Brain microvascular endothelial cell (primary cell): Measurements from ENCODE around the gene CC2D1A.
"Not testable (repeated sequence)": the region's sequence is repeated elsewhere in the genome, so short reads cannot be mapped to it uniquely, and the experiment has no call there.

ENCODE experiments used
- DNase-seq: peaks from one replicate; pipeline ENCODE4 v3.0.0-alpha.2; 2020
- H3K27ac ChIP-seq: fragments of 250-450 bp; sonication (Bioruptor Pico); 2 replicates; pipeline ENCODE4 v1.5.1; 2020; ENCODE audit warnings: mild to moderate bottlenecking, moderate library complexity
- H3K27me3 ChIP-seq: fragments of 250-450 bp; sonication (Bioruptor Pico); replicated peaks from 2 replicates; pipeline ENCODE4 v1.5.1; 2020; ENCODE audit warnings: mild to moderate bottlenecking
- H3K36me3 ChIP-seq: fragments of 250-450 bp; sonication (Bioruptor Pico); replicated peaks from 2 replicates; pipeline ENCODE4 v1.5.1; 2020; ENCODE audit warnings: mild to moderate bottlenecking
- H3K4me3 ChIP-seq: 2 replicates; pipeline ENCODE4 v1.5.1; 2011; ENCODE audit warnings: low read depth, mild to moderate bottlenecking, control low read depth, low read length, moderate library complexity
- in situ Hi-C: cut with HindIII; loops from 2 replicates; pipeline ENCODE4 v1.10.0; 2017; ENCODE audit warnings: low sequenced_read_pairs, low pct_ligation_motif_present
- TF ChIP-seq, protein P1 (sequence below): IDR thresholded peaks from 2 replicates; pipeline ENCODE4 v1.5.1; 2011; ENCODE audit warnings: low read depth, mild to moderate bottlenecking, moderate library complexity, low read length, control low read depth, inconsistent platforms; ENCODE audit errors: missing control alignments

Gene CC2D1A

DNA sequence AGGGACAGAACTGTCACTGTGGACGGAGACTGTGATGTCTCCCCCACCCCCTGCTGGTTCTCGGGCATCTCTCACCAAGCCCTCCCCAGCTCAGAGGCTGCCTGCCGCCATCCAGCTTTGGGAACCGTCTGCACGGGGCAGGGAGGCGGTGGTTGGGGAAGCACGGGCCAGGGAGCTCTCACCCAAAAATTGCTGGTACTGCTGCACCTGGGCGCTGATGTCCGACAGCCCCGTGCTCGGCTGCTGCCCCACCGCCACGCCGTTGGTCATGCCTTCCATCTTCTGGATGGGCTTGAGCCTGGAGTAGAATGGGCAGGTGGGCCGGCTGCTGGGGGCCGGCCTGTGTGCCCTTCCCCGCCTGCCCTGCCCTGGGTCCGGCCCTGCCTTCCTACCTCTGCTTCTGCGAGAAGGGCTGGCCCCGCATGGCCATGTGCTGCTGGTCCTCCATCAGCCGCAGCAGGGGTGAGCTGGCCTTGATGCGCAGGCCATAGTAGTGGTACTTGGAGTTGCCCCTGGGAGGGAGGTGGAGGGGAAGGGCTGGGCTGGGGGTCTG is 62.5 kb downstream of the CC2D1A start:
- no peak for DNase-seq
- Histone ChIP-seq H3K36me3 (peaks cover 31% of the 10 kb centered on the region), H3K27ac (no peak overlapping the region), H3K27me3 (no peaks in the 10 kb centered on the region), H3K4me3 (no peak overlapping the region)
- TF ChIP-seq, protein P1, sequence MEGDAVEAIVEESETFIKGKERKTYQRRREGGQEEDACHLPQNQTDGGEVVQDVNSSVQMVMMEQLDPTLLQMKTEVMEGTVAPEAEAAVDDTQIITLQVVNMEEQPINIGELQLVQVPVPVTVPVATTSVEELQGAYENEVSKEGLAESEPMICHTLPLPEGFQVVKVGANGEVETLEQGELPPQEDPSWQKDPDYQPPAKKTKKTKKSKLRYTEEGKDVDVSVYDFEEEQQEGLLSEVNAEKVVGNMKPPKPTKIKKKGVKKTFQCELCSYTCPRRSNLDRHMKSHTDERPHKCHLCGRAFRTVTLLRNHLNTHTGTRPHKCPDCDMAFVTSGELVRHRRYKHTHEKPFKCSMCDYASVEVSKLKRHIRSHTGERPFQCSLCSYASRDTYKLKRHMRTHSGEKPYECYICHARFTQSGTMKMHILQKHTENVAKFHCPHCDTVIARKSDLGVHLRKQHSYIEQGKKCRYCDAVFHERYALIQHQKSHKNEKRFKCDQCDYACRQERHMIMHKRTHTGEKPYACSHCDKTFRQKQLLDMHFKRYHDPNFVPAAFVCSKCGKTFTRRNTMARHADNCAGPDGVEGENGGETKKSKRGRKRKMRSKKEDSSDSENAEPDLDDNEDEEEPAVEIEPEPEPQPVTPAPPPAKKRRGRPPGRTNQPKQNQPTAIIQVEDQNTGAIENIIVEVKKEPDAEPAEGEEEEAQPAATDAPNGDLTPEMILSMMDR = no peak
- in situ Hi-C loops = no loop called here

DNA sequence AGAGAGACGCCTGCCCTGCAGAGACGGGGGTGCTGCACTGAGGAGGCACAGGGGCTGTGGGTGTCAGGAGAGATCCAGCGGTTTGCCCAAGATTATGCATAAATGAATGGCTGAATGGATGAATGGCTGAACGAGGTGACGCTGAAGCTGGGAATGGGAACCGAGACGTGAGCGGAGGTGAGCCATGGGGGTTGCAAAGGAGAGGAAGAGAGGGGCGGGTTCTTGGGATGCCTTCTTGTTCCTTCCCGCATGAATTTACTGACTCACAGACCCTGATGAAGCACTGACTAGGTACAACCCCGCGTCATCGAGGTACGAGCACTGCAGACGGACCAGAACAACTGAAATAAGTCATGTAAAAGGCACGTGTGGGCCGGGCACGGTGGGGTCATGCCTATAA is 63.0 kb downstream of the CC2D1A start:
- in situ Hi-C loops = no loop called here
- Histone ChIP-seq H3K4me3 (no peak overlapping the region), H3K36me3 (peaks cover 31% of the 10 kb centered on the region), H3K27ac (no peak overlapping the region), H3K27me3 (no peaks in the 10 kb centered on the region)
- TF ChIP-seq, protein P1 = no peak
- DNase-seq = no peak

DNA sequence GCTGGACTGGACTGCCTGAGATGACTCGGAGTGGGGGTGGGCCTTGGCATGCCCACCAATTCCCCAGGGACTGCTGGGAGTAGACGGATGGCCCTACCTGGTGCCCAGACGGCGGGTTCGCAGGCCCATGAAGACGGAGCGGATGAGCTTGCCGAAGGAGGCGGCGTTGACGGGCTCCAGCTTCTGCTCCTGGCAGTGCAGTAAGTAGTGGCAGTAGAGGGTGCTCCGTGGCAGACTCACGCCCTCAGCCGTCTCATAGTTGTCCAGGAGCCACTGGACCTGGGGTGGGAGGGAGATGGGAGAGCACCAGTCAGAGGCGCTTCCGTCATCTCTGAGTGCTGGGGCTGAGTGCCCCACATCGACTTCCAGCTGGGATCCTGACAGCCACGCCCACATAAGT is 63.9 kb downstream of the CC2D1A start:
- no peak for DNase-seq
- in situ Hi-C loops = no loop called here
- peaks cover 31% of the 10 kb centered on the region for H3K36me3 ChIP-seq
- TF ChIP-seq, protein P1 = no peak
- H3K27ac ChIP-seq = no peak overlapping the region
- H3K27me3 ChIP-seq = no peaks in the 10 kb centered on the region
- H3K4me3 ChIP-seq = no peak overlapping the region

DNA sequence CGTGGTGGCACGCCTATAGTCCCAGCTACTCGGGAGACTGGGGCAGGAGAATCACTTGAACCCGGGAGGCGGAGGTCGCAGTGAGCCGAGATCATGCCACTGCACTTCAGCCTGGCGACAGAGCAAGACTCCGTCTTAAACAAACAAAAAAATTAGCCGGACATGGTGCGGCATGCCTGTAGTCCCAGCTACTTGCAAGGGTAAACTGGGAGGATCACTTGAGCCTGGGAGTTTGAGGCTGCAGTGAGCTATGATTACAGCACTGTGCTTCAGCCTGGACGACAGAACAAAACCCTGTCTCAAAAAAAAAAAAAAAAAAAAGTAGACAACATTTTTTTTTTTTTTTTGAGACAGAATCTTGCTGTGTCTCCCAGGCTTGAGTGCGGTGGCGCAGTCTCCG is 65.9 kb downstream of the CC2D1A start:
- H3K36me3 ChIP-seq = peaks cover 16% of the 10 kb centered on the region
- H3K27me3 ChIP-seq = not testable (repeated sequence)

DNA sequence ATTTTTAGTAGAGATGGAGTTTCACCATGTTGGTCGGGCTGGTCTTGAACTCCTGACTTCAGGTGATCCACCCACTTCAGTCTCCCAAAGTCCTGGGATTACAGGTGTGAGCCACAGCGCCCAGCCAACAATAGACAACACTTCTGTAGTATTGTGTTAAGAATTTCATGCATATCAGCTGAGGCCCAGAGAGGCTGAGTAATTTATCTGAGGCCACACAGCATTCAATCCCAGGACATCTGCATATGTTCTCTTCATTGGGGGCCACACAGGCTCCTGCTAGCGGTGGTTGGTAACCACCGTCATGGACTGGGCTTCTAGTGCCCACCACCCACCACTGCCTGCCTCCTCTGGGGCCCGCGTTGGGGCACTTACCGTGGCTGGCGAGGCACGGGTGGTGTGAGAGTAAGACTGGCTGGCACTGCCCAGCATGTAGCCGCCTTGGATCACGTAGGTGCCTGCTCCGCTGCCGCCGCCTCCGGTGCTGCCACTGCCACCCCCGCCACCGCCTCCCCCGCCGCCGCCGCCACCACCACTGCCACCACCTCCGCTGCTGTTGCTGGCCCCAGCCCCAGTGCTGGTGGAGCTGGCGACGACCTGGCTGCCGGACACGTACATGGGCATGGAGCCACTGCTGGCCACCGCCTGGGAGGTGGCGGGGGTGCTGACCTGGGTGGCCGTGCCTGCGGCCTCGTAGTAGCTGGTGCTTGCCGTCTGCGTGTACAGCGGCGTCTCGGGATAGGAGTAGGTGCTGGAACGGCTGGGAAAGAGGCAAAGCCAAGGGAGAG is 66.6 kb downstream of the CC2D1A start:
- in situ Hi-C loops = no loop called here
- H3K36me3 ChIP-seq = peaks cover 15% of the 10 kb centered on the region

More for the DNA sequence above, 65.9 kb downstream of the CC2D1A start:
- in situ Hi-C loops, H3K27ac ChIP-seq, DNase-seq, H3K4me3 ChIP-seq: not testable (repeated sequence)

DNA sequence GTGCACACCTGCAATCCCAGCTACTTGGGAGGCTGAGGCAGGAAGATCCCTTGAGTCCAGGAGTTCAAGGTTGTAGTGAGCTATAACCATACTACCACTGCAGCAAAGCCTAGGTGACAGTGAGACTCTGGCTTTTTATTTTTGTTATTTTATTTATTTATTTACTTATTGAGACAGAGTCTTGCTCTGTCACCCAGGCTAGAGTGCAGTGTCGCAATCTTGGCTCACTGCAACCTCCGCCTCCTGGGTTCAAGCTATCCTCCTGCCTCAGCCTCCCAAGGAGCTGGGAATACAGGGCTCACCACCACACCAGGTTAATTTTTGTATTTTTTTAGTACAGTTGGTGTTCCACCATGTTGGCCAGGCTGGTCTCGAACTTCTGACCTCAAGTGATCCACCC is 67.5 kb downstream of the CC2D1A start:
- H3K27me3 ChIP-seq, H3K36me3 ChIP-seq, DNase-seq, H3K27ac ChIP-seq, in situ Hi-C loops, H3K4me3 ChIP-seq: not testable (repeated sequence)

More for the DNA sequence above, 66.6 kb downstream of the CC2D1A start:
- TF ChIP-seq, protein P1 = no peak
- no peak for DNase-seq
- Histone ChIP-seq H3K4me3 (no peak overlapping the region), H3K27ac (no peak overlapping the region), H3K27me3 (no peaks in the 10 kb centered on the region)
